Measurements from ENCODE around the gene LRP11. TPM values are rescaled to one million over a fixed set of nuclear protein-coding genes. Genes with fewer than 3 reads are reported as not detected.

Gene LRP11
- total and polyA plus RNA-seq, 9 of the 15 experiments (the other 6 are each of a cell fraction or from before 2014, with no cell fraction given): 0.51 to 3.5 (median 2.4) TPM

DNA sequence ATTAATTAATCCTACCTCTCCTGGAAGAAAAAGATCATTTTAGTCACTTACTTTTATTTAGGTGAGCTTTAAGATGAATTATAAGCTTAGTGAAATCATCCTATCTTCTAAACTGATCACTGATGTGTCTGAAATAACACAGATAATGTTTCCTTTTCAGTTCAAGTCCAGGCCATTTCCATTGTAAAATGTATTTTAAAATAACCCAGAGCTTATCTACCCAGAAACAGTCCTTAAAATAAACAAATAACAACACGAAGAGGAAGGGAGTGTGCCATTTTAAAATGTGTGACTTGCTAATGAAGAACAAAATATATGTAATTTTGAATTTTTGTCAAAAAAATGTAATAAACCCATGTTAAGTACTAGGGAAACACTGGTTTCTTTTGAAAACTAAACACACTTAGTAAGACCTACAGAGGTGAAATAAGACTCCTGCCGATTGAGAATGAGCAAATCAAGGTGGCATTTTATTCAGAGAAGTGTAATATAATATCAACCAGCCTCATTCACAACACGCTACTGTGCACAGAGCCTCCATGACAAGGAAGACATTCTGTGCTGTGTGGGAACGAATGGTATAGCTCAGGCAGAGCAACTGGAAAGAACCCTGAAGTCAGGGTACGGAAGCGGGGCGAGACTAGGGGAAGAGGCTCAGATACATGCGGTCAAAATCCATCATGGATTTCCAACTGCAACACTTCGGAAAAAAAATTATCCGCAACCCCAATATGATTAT, 7.7 kb downstream of the LRP11 start (continued):
- TF ChIP-seq, protein P1, sequence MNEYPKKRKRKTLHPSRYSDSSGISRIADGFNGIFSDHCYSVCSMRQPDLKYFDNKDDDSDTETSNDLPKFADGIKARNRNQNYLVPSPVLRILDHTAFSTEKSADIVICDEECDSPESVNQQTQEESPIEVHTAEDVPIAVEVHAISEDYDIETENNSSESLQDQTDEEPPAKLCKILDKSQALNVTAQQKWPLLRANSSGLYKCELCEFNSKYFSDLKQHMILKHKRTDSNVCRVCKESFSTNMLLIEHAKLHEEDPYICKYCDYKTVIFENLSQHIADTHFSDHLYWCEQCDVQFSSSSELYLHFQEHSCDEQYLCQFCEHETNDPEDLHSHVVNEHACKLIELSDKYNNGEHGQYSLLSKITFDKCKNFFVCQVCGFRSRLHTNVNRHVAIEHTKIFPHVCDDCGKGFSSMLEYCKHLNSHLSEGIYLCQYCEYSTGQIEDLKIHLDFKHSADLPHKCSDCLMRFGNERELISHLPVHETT (CRISPR knock-in tag; conservative IDR thresholded peaks at IDR 0.05 in 1 of 2, IDR thresholded peaks at IDR 0.05 in 1 of 2): no peak

DNA sequence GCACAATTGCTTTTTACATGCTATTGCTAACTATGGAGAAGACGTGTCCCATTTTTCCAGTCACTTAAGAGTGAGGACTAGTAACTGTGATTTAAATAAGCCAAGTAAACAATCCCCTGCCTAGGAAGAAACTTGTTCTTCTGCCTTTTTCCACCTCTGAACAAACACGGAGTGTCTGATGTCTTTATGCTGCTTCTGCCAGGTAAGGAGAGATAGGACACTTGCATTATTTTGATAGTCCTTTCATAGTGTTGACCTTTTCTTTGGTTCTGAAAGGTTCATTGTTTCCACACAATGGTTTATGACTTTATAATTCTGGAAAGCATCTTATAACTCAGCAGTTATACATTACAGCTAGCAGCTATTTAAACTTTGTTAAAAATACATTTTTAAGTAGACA, 8.4 kb downstream of the LRP11 start:
- Histone ChIP-seq H3K27ac (ENCODE audit: extremely low read depth, low read depth, low read length) (no peak overlapping the region), H3K9ac (ENCODE audit: insufficient read depth in 1 of 2, low read depth in 2 of 2, low read length in 2 of 2) (no peak overlapping the region), H3K9me1 (ENCODE audit: control insufficient read depth, insufficient read depth, low read length) (no peaks in the 10 kb centered on the region), H3K4me3 (no peak overlapping the region), H3K4me2 (ENCODE audit: insufficient read depth, low read length) (no peak overlapping the region), H3K27me3 (ENCODE audit: control insufficient read depth in 2 of 2, insufficient read depth in 2 of 2, low read length in 2 of 2) (peaks cover 12 to 14% of the 10 kb centered on the region in 2 experiments; a peak in 4 of 5 replicates), H4K20me1 (replicated peaks; ENCODE audit: control insufficient read depth, insufficient read depth, low read length) (no peaks in the 10 kb centered on the region), H3K9me3 (replicated peaks; ENCODE audit: control insufficient read depth, insufficient read depth, low read depth, low read length) (no peaks in the 10 kb centered on the region), H3K4me1 (replicated peaks in 1 of 2; ENCODE audit: control insufficient read depth in 2 of 2, insufficient read depth in 2 of 2, low read length in 2 of 2) (peaks cover 0 to 4% of the 10 kb centered on the region in 2 experiments; a peak in 2 of 5 replicates), H3K36me3 (ENCODE audit: control insufficient read depth, insufficient read depth, low read length) (no peaks in the 10 kb centered on the region), H3K79me2 (ENCODE audit: control insufficient read depth, insufficient read depth, low read length) (no peaks in the 10 kb centered on the region), H2AFZ (ENCODE audit: low read depth, low read length) (no peak overlapping the region)
- in situ Hi-C loops (cut with MboI) (no loop called here), intact Hi-C loops (cut with micrococcal nuclease) (no loop called here)
- 5% methylated on average over 2 of the region's 2 CpGs for WGBS (ENCODE audit: insufficient coverage, low coverage, missing lambda C conversion rate)
- ATAC-seq (no peak), FAIRE-seq (no peak), DNase-seq (ENCODE audit: extremely low read depth in 1 of 4, low spot score in 3 of 4) (no peak)
- POLR2A ChIA-PET: interaction anchor here (0.9 to 1.2 kb wide), 3 partner anchors 9 to 14 kb away, joined by 3 to 8 read pairs (median 3); no protein-coding TSS in a partner anchor
- BruUV-seq (replicated peaks): no TSS peak
- CTCF ChIA-PET (ENCODE audit: low intra/inter-chr PET ratio): no interaction called here
- TF ChIP-seq ZNF780A (CRISPR knock-in tag; IDR thresholded peaks at IDR 0.05) (no peak), NFYB (IDR thresholded peaks at IDR 0.05; ENCODE audit: extremely low read depth, insufficient read length) (no peak), TRIM28 (IDR thresholded peaks at IDR 0.05) (no peak), ZNF217 (CRISPR knock-in tag; IDR thresholded peaks at IDR 0.05) (no peak), GTF2F1 (IDR thresholded peaks at IDR 0.05; ENCODE audit: low read depth, low read length) (no peak), ZNF354B (CRISPR knock-in tag; IDR thresholded peaks at IDR 0.05) (no peak), FOXK2 (conservative IDR thresholded peaks at IDR 0.05 in 1 of 2, IDR thresholded peaks at IDR 0.05 in 1 of 2; ENCODE audit: low read depth in 2 of 2) (no peak), ZNF24 (IDR thresholded peaks at IDR 0.05) (no peak), BHLHE40 (IDR thresholded peaks at IDR 0.05; ENCODE audit: low read length) (no peak)
- TF ChIP-seq, protein P2, sequence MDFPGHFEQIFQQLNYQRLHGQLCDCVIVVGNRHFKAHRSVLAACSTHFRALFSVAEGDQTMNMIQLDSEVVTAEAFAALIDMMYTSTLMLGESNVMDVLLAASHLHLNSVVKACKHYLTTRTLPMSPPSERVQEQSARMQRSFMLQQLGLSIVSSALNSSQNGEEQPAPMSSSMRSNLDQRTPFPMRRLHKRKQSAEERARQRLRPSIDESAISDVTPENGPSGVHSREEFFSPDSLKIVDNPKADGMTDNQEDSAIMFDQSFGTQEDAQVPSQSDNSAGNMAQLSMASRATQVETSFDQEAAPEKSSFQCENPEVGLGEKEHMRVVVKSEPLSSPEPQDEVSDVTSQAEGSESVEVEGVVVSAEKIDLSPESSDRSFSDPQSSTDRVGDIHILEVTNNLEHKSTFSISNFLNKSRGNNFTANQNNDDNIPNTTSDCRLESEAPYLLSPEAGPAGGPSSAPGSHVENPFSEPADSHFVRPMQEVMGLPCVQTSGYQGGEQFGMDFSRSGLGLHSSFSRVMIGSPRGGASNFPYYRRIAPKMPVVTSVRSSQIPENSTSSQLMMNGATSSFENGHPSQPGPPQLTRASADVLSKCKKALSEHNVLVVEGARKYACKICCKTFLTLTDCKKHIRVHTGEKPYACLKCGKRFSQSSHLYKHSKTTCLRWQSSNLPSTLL (IDR thresholded peaks at IDR 0.05): no peak
- TF ChIP-seq, protein P3, sequence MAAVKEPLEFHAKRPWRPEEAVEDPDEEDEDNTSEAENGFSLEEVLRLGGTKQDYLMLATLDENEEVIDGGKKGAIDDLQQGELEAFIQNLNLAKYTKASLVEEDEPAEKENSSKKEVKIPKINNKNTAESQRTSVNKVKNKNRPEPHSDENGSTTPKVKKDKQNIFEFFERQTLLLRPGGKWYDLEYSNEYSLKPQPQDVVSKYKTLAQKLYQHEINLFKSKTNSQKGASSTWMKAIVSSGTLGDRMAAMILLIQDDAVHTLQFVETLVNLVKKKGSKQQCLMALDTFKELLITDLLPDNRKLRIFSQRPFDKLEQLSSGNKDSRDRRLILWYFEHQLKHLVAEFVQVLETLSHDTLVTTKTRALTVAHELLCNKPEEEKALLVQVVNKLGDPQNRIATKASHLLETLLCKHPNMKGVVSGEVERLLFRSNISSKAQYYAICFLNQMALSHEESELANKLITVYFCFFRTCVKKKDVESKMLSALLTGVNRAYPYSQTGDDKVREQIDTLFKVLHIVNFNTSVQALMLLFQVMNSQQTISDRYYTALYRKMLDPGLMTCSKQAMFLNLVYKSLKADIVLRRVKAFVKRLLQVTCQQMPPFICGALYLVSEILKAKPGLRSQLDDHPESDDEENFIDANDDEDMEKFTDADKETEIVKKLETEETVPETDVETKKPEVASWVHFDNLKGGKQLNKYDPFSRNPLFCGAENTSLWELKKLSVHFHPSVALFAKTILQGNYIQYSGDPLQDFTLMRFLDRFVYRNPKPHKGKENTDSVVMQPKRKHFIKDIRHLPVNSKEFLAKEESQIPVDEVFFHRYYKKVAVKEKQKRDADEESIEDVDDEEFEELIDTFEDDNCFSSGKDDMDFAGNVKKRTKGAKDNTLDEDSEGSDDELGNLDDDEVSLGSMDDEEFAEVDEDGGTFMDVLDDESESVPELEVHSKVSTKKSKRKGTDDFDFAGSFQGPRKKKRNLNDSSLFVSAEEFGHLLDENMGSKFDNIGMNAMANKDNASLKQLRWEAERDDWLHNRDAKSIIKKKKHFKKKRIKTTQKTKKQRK (IDR thresholded peaks at IDR 0.05; ENCODE audit: borderline replicate concordance, low read depth, low read length): no peak
